ENCODE data around the gene PMVK. TPM values are rescaled to one million over a fixed set of nuclear protein-coding genes. Genes with fewer than 3 reads are reported as not detected.
A peak's percentile ranks its signal among the peaks of the same experiment; 100 is the strongest.

The PMVK gene
- total and polyA plus RNA-seq, 2 experiments from 2014 or later, result 23.8 to 95.4 TPM

GRCh38 chr1:154960446-154961136 lies 24.1 kb upstream of the PMVK start:
- peak overlapping the region; percentile 79 for H3K4me3 ChIP-seq
- peak overlapping the region; percentile 99 for H3K27ac ChIP-seq
- no peaks in the 10 kb centered on the region for H3K27me3 ChIP-seq
- peaks cover 17% of the 10 kb centered on the region for H3K4me1 ChIP-seq (ENCODE audit: low read depth)
- no peak for TF ChIP-seq CTCF (IDR thresholded peaks at IDR 0.05; ENCODE audit: low read depth, low read length)
- no peaks in the 10 kb centered on the region for H3K36me3 ChIP-seq
- DNase-seq (ENCODE audit: low read depth in 1 of 2, low spot score in 1 of 2), result no peak
- H3K9me3 ChIP-seq (ENCODE audit: low read depth), result no peaks in the 10 kb centered on the region

GRCh38 chr1:154959426-154959780 lies 22.9 kb upstream of the PMVK start:
- no peak overlapping the region for H3K27ac ChIP-seq
- DNase-seq (ENCODE audit: low read depth in 1 of 2, low spot score in 1 of 2), result no peak
- no peak overlapping the region for H3K4me3 ChIP-seq
- TF ChIP-seq CTCF (IDR thresholded peaks at IDR 0.05; ENCODE audit: low read depth, low read length), result no peak
- no peaks in the 10 kb centered on the region for H3K36me3 ChIP-seq
- no peaks in the 10 kb centered on the region for H3K9me3 ChIP-seq (ENCODE audit: low read depth)
- no peaks in the 10 kb centered on the region for H3K27me3 ChIP-seq
- peaks cover 26% of the 10 kb centered on the region for H3K4me1 ChIP-seq (ENCODE audit: low read depth)

GRCh38 chr1:154958681-154959425 lies 22.3 kb upstream of the PMVK start:
- TF ChIP-seq CTCF (IDR thresholded peaks at IDR 0.05; ENCODE audit: low read depth, low read length), result no peak
- Histone ChIP-seq H3K9me3 (ENCODE audit: low read depth) (no peaks in the 10 kb centered on the region), H3K4me1 (ENCODE audit: low read depth) (peaks cover 32% of the 10 kb centered on the region), H3K27me3 (no peaks in the 10 kb centered on the region), H3K36me3 (no peaks in the 10 kb centered on the region), H3K27ac (no peak overlapping the region), H3K4me3 (no peak overlapping the region)
- DNase-seq (ENCODE audit: low read depth in 1 of 2, low spot score in 1 of 2), result no peak

GRCh38 chr1:154958036-154958435 lies 21.5 kb upstream of the PMVK start:
- TF ChIP-seq CTCF (IDR thresholded peaks at IDR 0.05; ENCODE audit: low read depth, low read length), result no peak
- peaks cover 40% of the 10 kb centered on the region for H3K4me1 ChIP-seq (ENCODE audit: low read depth)
- H3K36me3 ChIP-seq, result no peaks in the 10 kb centered on the region
- no peak overlapping the region for H3K4me3 ChIP-seq
- no peaks in the 10 kb centered on the region for H3K27me3 ChIP-seq
- H3K9me3 ChIP-seq (ENCODE audit: low read depth), result no peaks in the 10 kb centered on the region
- DNase-seq (ENCODE audit: low read depth in 1 of 2, low spot score in 1 of 2), result no peak
- H3K27ac ChIP-seq, result no peak overlapping the region

GRCh38 chr1:154957091-154957657 lies 20.7 kb upstream of the PMVK start:
- no peaks in the 10 kb centered on the region for H3K9me3 ChIP-seq (ENCODE audit: low read depth)
- H3K27me3 ChIP-seq, result no peaks in the 10 kb centered on the region
- DNase-seq (ENCODE audit: low read depth in 1 of 2, low spot score in 1 of 2), result no peak
- no peak for TF ChIP-seq CTCF (IDR thresholded peaks at IDR 0.05; ENCODE audit: low read depth, low read length)
- no peak overlapping the region for H3K4me3 ChIP-seq
- peak overlapping the region; percentile 94 for H3K27ac ChIP-seq
- peaks cover 43% of the 10 kb centered on the region for H3K4me1 ChIP-seq (ENCODE audit: low read depth)
- H3K36me3 ChIP-seq, result no peaks in the 10 kb centered on the region

Measured in cardiac muscle cell (in vitro differentiated cells and primary cell).